Measurements from ENCODE around the gene KSR2.

DNA sequence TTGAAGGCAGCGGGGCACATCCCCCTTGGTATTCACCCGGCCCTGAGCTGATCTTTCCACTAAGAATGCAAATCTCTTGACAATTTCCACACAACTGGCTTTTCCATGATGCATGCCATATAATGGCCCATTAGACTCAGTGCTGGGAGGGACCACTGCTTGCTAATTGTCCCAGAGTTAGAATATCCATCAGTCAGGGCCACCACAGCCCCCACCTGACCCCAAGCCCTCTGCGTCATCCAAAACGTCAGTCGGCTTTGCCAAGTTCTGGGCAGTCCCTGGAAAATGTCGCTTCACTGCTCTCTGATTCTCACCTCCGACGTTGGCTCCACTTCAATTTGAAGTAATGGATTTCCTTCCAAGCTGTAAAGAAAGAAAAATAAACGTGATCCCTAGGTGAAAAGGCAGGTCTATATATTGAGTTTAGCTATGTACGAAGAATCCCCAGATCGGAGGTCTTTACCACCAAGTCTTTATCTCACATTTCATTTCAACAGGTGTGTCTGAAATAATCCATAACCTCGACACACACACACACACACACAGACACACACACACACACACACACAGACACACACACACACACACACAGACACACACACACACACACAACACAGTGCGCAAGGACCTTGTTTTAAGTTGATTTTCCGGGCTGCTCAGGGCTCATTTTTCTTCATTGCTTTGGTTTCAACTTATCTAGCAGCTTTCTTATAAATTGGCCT, 441.9 kb downstream of the KSR2 start:
- no peak for TF ChIP-seq CTCF (IDR thresholded peaks at IDR 0.05)
- no peak for TF ChIP-seq EZH2 (IDR thresholded peaks at IDR 0.05)
- TF ChIP-seq EZH2phosphoT487 (IDR thresholded peaks at IDR 0.05), result no peak
